ENCODE measurements around the gene ADAMTS6.
A peak's percentile ranks its signal among the peaks of the same experiment; 100 is the strongest.

DNA sequence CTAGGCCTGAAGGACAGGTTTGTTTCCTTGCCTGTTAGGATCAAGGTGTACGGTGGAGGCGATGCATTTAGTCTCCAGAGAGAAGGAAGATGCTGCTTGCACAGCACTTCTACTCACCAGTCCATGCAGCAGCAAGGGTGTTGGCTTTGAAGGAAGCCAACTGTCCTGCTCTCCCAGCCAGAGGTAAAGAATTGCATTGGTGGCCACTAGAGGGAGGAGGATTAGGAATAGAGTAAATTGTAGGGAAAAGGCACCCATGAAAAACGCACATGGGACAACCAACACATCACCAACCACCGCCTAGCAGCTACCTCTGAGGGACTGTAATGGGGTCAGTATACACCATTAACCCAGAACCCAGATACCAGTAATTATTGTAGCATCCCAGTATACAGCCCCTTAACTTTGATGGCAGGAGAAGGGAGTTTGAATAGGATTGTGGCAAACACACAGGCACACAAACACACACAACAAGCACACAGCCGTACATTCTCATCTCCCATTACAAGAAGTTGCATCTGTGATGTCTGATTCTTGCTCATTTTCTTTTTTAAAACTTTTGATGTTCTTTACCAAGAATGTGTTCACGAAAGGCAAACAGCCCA is 267.7 kb downstream of the ADAMTS6 start:
- TF ChIP-seq POLR2A (IDR thresholded peaks at IDR 0.05) = no peak
- TF ChIP-seq, protein P1, sequence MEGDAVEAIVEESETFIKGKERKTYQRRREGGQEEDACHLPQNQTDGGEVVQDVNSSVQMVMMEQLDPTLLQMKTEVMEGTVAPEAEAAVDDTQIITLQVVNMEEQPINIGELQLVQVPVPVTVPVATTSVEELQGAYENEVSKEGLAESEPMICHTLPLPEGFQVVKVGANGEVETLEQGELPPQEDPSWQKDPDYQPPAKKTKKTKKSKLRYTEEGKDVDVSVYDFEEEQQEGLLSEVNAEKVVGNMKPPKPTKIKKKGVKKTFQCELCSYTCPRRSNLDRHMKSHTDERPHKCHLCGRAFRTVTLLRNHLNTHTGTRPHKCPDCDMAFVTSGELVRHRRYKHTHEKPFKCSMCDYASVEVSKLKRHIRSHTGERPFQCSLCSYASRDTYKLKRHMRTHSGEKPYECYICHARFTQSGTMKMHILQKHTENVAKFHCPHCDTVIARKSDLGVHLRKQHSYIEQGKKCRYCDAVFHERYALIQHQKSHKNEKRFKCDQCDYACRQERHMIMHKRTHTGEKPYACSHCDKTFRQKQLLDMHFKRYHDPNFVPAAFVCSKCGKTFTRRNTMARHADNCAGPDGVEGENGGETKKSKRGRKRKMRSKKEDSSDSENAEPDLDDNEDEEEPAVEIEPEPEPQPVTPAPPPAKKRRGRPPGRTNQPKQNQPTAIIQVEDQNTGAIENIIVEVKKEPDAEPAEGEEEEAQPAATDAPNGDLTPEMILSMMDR (IDR thresholded peaks at IDR 0.05) = peak in 3 of 4 experiments; percentile 3 to 27 (median 10)

Measured in uterus (tissue), 2 donors.